Keratinocyte (primary cell): Measurements from ENCODE around the gene PTGES2. TPM values are rescaled to one million over a fixed set of nuclear protein-coding genes. Genes with fewer than 3 reads are reported as not detected.

Experiments used
- DNase-seq: peaks from one replicate; pipeline ENCODE4 v3.0.0-alpha.2; 2011; ENCODE audit warnings: low read depth, missing footprints, low spot score
- FAIRE-seq: peaks from 2 replicates; lab custom pipeline; 2011; peaks lifted over from hg19 to GRCh38; lab: Jason Lieb, UNC
- H2AFZ ChIP-seq: 2 replicates; pipeline ENCODE4 v1.6.0; 2012; ENCODE audit warnings: low read length, control low read depth, inconsistent platforms; ENCODE audit not compliant: control insufficient read depth
- H3K27ac ChIP-seq: 2 replicates; pipeline ENCODE4 v1.5.1; 2011; ENCODE audit warnings: low read length; ENCODE audit not compliant: control insufficient read depth, insufficient read depth
- H3K27me3 ChIP-seq: 3 replicates; pipeline ENCODE4 v1.6.0; 2011; ENCODE audit warnings: low read length; ENCODE audit not compliant: control insufficient read depth, insufficient read depth; ENCODE audit errors: extremely low read depth
- H3K36me3 ChIP-seq, 2 experiments: 2 replicates in 1 of 2; 3 replicates in 1 of 2; pipeline ENCODE4 v1.5.1; 2011; ENCODE audit warnings: low read length in 2 of 2, mild to moderate bottlenecking in 1 of 2; ENCODE audit not compliant: control insufficient read depth in 2 of 2, insufficient read depth in 2 of 2; ENCODE audit errors: extremely low read depth in 1 of 2
- H3K4me1 ChIP-seq: 3 replicates; pipeline ENCODE4 v1.5.1; 2011; ENCODE audit warnings: low read length; ENCODE audit not compliant: control insufficient read depth, insufficient read depth; ENCODE audit errors: extremely low read depth
- H3K4me2 ChIP-seq: 3 replicates; pipeline ENCODE4 v1.6.0; 2011; ENCODE audit warnings: low read depth, low read length; ENCODE audit not compliant: control insufficient read depth, insufficient read depth; ENCODE audit errors: extremely low read depth
- H3K4me3 ChIP-seq, 3 experiments: fragments of 200-600 bp in 1 of 3; sonication (generic) in 1 of 3; 2 replicates in 2 of 3; 3 replicates in 1 of 3; pipeline ENCODE4 v1.5.1; 2011 to 2016; ENCODE audit warnings: low read length in 3 of 3, mild to moderate bottlenecking in 3 of 3, control low read depth in 2 of 3, inconsistent platforms in 1 of 3, low read depth in 1 of 3, mixed read lengths in 1 of 3, mixed run types in 1 of 3, moderate library complexity in 1 of 3; ENCODE audit not compliant: control insufficient read depth in 2 of 3, insufficient read depth in 2 of 3; ENCODE audit errors: extremely low read depth in 1 of 3
- H3K79me2 ChIP-seq: 2 replicates; pipeline ENCODE4 v1.6.0; 2012; ENCODE audit warnings: low read length; ENCODE audit not compliant: control insufficient read depth, insufficient read depth
- H3K9ac ChIP-seq: 3 replicates; pipeline ENCODE4 v1.6.0; 2011; ENCODE audit warnings: low read length; ENCODE audit not compliant: control insufficient read depth, insufficient read depth; ENCODE audit errors: extremely low read depth
- H3K9me1 ChIP-seq: 3 replicates; pipeline ENCODE4 v1.6.0; 2011; ENCODE audit warnings: low read length; ENCODE audit not compliant: control insufficient read depth, insufficient read depth; ENCODE audit errors: extremely low read depth
- H3K9me3 ChIP-seq: 2 replicates; pipeline ENCODE4 v1.5.1; 2012; ENCODE audit warnings: low read depth, low read length; ENCODE audit not compliant: control insufficient read depth
- H4K20me1 ChIP-seq: 3 replicates; pipeline ENCODE4 v1.6.0; 2011; ENCODE audit warnings: low read length; ENCODE audit not compliant: control insufficient read depth, insufficient read depth; ENCODE audit errors: extremely low read depth
- EZH2 ChIP-seq: IDR thresholded peaks from one replicate; pipeline ENCODE4 v1.6.1; 2012; ENCODE audit warnings: inconsistent platforms, mild to moderate bottlenecking, low read length, moderate library complexity
- dilution Hi-C: fragments of 300-500 bp; cut with MboI; formaldehyde crosslinking; loops from one replicate; pipeline ENCODE4 v1.7.0; 2020; ENCODE audit warnings: low sequenced_read_pairs; ENCODE audit not compliant: extremely low pct_ligation_motif_present
- polyA plus RNA-seq, 5 experiments: library from polyadenylated mRNA; depleted of rRNA in 3 of 5; stranded (reverse) in 3 of 5; stranded (forward) in 1 of 5; unstranded in 1 of 5; fragments of >200 nt; gene quantifications; 1 replicate in 1 of 5; 2 replicates in 3 of 5; 3 replicates in 1 of 5; pipeline versions ENCODE4 v1.2.1 to v1.2.3, GENCODE V29; 2011 to 2012; ENCODE audit warnings: missing spikeins in 2 of 5, low read depth in 1 of 5, low replicate concordance in 1 of 5
- TF ChIP-seq, protein P1 (sequence below), 3 experiments: IDR thresholded peaks in 1 of 3; conservative IDR thresholded peaks in 1 of 3; optimal IDR thresholded peaks in 1 of 3; 2 replicates in 2 of 3; 3 replicates in 1 of 3; pipeline versions ENCODE3 to v1.5.1; 2011; ENCODE audit warnings: low read length in 3 of 3, mild to moderate bottlenecking in 3 of 3, moderate library complexity in 2 of 3, control low read depth in 1 of 3, inconsistent platforms in 1 of 3; ENCODE audit not compliant: insufficient read depth in 2 of 3; ENCODE audit errors: extremely low read depth in 1 of 3

PTGES2 gene
- polyA plus RNA-seq, 1 donor (not counting 4 experiments of a cell fraction or from before 2014, with no cell fraction given), result 68.7 TPM

- Histone ChIP-seq H3K27me3 (no peaks in the 10 kb centered on the region), H3K79me2 (no peaks in the 10 kb centered on the region), H3K4me3 (no peak overlapping the region), H3K9me3 (no peaks in the 10 kb centered on the region), H4K20me1 (no peaks in the 10 kb centered on the region), H3K4me1 (peaks cover 12% of the 10 kb centered on the region), H3K36me3 (peaks cover 44 to 46% of the 10 kb centered on the region in 2 experiments), H2AFZ (no peak overlapping the region), H3K9ac (no peak overlapping the region), H3K4me2 (no peak overlapping the region), H3K9me1 (no peaks in the 10 kb centered on the region), H3K27ac (no peak overlapping the region)
- FAIRE-seq (no peak), DNase-seq (no peak)
- dilution Hi-C loops, result no loop called here
- TF ChIP-seq EZH2, result no peak
- TF ChIP-seq, protein P1, sequence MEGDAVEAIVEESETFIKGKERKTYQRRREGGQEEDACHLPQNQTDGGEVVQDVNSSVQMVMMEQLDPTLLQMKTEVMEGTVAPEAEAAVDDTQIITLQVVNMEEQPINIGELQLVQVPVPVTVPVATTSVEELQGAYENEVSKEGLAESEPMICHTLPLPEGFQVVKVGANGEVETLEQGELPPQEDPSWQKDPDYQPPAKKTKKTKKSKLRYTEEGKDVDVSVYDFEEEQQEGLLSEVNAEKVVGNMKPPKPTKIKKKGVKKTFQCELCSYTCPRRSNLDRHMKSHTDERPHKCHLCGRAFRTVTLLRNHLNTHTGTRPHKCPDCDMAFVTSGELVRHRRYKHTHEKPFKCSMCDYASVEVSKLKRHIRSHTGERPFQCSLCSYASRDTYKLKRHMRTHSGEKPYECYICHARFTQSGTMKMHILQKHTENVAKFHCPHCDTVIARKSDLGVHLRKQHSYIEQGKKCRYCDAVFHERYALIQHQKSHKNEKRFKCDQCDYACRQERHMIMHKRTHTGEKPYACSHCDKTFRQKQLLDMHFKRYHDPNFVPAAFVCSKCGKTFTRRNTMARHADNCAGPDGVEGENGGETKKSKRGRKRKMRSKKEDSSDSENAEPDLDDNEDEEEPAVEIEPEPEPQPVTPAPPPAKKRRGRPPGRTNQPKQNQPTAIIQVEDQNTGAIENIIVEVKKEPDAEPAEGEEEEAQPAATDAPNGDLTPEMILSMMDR (optimal IDR thresholded peaks at IDR 0.05 in 1 of 3, IDR thresholded peaks at IDR 0.05 in 1 of 3, conservative IDR thresholded peaks at IDR 0.05 in 1 of 3; ENCODE audit: extremely low read depth in 1 of 3, insufficient read depth in 2 of 3, low read length in 3 of 3), result no peak
Measured at GRCh38 chr9:128166169-128166568, 38.6 kb upstream of the PTGES2 start.

GRCh38 chr9:128164307-128164885 lies 36.9 kb upstream of the PTGES2 start:
- no peak for TF ChIP-seq EZH2
- Histone ChIP-seq H3K9me3 (no peaks in the 10 kb centered on the region), H3K4me1 (peaks cover 20% of the 10 kb centered on the region), H2AFZ (no peak overlapping the region), H3K9ac (no peak overlapping the region), H3K27me3 (no peaks in the 10 kb centered on the region), H4K20me1 (peaks cover 3% of the 10 kb centered on the region), H3K27ac (no peak overlapping the region), H3K4me2 (no peak overlapping the region), H3K4me3 (no peak overlapping the region), H3K9me1 (no peaks in the 10 kb centered on the region), H3K36me3 (peaks cover 38 to 39% of the 10 kb centered on the region in 2 experiments), H3K79me2 (peaks cover 5% of the 10 kb centered on the region)
- no peak for FAIRE-seq
- dilution Hi-C loops, result no loop called here
- no peak for DNase-seq
